GM18868 (cell line): ENCODE results near the gene APP.
A peak's percentile ranks its signal among the peaks of the same experiment; 100 is the strongest.

Experiments
- ATAC-seq: cut with Tn5 transposase; IDR thresholded peaks from one replicate; pipeline ENCODE4 v1.9.1; 2021; ENCODE audit warnings: mild to moderate bottlenecking, moderate library complexity; ENCODE audit not compliant: unreplicated experiment

Gene APP

DNA sequence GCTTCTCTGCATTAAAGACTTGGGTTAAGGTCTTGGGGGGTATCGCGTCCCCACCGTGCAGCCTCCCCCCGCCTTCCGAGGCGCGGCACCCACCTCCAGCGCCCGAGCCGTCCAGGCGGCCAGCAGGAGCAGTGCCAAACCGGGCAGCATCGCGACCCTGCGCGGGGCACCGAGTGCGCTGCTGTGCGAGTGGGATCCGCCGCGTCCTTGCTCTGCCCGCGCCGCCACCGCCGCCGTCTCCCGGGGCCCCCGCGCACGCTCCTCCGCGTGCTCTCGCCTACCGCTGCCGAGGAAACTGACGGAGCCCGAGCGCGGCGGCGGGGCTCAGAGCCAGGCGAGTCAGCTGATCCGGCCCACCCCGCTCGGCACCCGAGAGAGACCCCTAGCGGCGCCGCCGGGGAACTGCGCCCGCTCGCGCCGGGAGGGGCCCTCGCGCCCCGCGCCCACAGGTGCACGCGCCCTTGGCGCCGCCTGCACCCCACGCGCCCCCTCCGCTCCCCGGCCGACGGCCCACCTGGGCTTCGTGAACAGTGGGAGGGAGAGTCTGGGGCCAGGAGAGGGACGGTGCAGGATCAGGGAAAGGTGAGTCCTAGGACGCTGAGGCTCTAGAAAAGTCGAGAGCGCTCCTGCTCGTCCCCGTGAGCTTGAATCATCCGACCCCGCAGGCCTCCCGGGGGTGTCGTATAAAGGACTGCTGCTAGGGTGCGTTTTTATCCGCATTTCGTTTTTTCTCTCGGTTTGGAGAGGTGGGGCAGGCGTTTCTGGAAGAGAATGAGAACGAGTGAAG is at the start of gene APP:
TSS of gene APP (minus strand) at position 300 of the 787 bp plus-strand sequence. CDS start at position 150, 150 bp downstream.
- ATAC-seq: peak; percentile 96

- no peak for ATAC-seq
Observed at GRCh38 chr21:26212220-26212619, 41.6 kb upstream of the APP start.

DNA sequence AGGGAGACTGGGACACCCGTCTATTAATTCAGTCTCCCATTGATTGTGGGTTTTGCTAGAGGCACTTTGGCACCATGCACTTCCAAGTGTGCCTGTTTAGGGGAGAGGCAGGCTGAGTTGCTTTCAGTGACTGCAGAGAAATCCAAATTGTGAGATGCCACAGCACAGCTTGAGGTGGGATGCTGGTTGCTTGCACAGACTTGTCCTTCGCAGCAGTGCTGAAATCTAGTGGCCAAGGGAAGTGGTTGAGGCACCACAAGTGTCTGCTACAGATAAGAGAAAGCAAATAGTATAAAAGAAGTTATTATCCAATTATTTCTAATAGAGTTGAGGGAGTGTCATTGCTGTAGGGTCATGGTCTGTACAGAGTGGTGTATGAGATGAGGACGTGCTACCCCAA is 40.0 kb upstream of the APP start:
- ATAC-seq: no peak

DNA sequence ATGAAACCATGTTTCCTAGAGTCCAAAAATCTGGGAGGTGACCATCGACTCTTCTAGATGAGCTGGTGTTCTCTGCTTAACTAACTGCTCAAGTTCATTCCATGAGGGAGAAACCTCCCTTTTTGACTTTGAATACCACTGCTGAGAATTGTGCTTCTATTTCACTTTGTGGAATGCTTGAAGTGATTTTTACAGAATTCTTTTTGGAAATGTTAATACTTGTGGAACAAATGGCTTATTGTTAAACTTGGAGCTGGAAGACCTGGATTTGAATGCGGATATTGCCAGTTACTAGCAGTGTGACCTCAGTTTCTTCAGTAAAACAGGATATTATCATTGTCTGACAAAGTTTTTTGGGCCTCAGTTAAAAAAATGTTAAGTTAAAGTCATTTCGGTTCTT is 36.5 kb upstream of the APP start:
- ATAC-seq: no peak

DNA sequence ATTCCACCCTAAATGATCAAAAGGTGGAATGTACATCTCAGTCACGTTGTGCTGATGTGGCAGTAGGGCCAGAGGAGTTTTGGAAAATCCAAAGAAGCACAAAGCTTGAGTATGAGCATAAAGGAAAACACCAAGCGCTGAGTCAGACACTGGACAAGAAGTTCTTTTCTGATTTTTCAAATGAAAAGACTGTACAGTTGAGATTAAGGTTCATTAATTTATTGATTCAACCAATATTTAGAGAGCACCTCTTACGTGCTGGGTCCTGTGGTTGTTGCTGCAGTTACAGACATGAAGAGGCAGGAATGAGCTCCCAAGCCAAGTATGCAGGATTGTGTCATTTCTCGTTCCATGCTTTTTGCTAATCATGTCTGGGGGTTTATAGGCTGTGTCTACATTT is 28.9 kb upstream of the APP start:
- ATAC-seq: no peak

GRCh38 chr21:26195708-26196107 is 25.1 kb upstream of the APP start:
- no peak for ATAC-seq

DNA sequence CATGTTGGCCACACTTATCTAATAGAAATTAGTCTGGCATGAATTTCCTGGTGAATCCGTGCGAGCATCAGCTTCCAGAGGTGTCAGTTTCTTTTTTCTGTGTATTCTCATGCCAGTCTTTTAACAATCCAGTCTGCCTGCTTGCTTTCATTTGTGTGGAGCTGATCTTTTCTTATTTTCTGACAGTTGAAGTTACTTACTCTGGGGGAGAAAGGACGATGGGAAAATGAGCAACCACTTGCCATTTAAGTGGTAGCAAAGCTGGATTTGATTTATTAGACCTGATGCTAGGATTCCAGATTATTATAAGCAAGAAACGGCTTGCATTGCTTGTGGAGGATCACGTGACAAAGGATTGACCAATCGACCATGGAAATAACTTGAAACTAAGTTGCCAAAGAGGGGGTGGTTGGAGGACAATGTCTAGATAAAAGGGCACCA is 24.3 kb upstream of the APP start:
- no peak for ATAC-seq

DNA sequence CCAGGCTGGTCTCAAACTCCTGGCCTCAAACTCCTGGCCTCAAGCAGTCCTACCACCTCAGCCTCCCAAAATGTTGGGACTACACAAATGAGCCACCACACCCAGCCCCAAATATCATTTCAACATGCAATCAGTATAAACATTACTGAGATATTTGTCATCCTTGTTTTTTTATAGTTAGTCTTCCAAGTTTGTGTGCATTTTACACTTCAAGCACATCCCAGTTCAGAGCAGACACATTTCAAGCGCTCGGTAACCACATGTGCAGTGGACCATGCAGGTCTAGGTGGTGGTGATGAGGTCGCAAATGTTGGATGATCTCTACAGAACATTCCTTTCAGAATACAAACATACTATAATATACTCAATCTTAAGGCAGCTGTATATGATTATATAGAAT is 23.8 kb upstream of the APP start:
- ATAC-seq: no peak

DNA sequence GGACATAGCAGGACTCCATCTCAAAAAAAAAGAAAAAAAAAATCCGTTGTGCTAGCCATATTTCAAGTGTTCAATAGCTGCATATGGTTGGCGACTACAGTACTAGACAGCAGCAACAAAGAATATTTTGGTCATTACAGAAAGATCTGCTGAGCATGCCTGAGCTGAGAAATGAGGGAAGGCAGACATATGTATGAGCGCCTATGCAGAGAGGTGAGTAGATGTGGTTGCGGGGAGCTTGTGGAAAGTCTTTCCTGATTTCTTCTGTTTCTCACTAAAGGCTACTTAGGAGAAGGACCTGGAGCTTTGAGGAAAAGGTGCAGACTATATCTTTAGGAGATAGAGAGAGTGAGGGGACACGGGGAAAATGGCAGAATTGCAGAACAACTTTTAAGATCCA is 21.0 kb upstream of the APP start:
- ATAC-seq: no peak

DNA sequence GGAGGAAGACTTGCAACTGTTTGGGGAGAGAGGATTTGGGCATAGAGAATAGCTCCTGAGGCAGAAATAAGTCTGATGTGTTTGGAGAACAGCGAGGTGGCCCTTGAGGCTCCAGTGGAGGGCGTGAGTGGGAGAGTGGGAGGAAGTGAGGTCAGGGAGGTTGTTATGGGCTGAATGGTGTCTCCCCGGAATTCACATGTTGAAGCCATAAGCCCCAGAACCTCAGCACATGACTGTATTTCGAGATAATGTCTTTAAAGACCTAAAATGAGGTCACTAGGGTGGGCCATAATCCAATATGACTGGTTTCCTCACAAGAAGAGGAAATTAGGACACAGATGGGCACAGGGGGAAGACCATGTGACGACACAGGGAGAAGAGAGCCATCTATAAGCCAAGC is 17.9 kb upstream of the APP start:
- ATAC-seq: no peak

DNA sequence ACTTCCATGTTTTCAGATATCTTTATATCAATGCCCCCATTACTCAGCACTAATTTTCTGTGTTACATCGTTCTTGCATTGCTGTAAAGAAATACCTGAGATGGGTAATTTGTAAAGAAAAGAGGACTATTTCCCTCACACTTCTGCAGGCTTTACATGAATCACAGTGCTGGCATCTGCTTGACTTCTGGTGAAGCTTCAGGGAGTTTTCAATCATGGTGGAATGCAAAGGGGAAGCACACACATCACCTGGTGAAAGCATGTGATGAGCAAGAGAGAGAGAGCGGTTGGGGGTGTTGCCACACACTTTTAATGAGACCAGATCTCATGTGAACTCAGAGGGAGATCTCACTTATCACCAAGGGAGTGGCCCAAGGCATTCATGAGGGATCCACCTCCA is 14.9 kb upstream of the APP start:
- ATAC-seq: no peak

GRCh38 chr21:26185021-26185420 is 14.5 kb upstream of the APP start:
- no peak for ATAC-seq

DNA sequence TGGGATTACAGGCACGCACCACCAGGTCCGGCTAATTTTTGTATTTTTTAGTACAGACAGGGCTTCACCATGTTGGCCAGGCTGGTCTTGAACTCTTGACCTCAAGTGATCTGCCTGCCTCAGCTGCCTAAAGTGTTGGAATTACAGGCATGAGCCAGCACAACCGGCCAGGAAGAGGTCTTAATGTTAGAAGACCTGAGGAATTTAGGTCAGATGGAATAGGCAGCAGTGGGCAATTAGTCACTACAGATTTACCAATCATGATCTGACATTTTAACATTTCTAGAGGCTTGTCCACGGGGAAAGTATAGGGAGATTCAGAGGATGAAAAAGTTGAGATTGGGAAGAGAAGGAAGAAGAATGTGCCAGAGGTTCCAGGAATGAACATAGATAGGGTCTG is 8.9 kb upstream of the APP start:
- no peak for ATAC-seq

- no peak for ATAC-seq
Observed at GRCh38 chr21:26177746-26178426, 7.3 kb upstream of the APP start.

- ATAC-seq: no peak
Observed at GRCh38 chr21:26177187-26177586, 6.6 kb upstream of the APP start.

GRCh38 chr21:26171258-26172100 is 909 bp upstream of the APP start:
- ATAC-seq: no peak

DNA sequence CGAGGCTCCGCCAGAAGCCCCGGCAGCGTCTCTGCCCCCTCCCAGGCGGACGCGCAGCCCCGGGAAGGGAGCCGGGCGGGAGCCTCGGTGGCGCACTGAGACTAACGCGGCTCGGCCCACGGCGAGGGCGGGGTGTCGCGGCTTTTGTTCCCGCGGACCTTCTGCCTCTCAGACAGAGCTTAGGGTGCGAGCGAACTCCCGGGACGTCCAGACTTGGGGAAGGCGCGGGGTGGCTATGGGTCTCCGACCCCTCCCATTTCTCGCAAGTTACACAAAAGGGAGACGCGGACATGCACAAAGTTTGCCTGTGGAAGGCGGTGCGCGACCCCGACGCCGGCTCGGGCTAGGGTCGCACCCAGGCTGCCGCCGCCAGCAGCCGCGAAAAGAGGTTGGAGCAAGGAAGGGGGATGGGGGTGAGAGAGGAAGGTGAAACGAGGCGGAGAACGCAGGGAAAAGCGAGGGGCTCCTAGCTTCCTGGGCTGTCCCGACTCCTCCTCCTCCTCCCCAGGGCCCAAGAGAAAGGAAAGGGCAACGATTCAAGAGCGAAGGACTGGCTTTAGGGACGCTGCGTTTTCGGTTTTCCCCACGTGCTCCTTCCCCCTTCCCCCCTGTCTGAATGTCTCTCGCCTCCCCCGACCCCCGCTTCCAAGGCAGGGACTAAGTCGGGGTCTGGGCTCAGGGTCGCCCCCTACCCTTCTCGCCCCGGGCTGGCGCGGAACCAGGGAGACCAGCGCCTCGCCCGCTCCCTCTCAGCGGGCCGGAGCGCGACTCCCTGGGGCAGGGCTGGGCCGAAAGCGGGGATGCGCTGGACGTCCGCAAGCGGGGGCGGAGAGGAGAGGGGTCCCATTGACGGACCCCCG is 729 bp downstream of the APP start:
- ATAC-seq: peak; percentile 1

DNA sequence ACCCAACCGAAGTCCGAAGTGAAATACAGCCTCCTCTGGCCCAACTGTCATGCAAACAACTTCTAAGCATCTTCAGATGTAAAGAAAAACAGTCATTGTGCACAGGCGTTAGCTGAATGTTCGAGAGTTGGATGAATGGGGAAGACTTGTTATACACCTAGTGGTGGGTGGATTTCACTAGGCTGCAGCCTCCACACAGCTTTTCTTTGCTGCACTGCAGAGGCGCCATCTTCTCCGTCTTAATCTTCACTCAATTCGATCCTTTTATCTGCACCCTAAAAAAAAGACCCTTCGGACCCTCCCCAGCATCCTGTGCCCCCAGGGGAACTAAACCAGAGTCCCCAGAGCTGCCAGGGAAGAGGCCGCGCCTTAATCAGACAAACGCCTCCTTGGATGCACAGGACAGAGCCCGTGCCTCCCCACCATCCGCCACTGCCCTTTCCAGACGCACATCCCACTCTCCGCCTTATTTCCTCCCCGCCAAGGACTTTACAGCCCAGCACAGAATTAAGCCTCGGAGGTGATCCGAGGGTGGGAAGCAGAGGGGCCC is 1.4 kb downstream of the APP start:
- no peak for ATAC-seq

DNA sequence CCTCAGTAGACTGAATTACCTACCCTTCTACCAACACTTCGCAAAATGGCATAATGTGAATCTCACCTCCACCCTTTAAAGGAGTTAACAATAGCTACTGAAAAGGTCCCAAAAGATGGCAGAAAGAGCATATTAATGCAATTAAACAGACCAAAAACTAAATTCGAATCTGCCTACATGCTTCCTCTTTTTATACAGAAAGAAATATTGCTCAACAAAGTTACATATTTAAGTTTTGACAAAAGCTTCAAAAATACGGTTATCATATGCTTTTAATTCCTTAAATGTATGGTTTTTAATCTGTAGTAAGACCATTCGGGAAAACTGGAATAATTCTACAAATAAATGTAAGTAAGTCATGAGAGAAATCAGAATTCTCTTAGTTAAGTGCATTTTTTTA is 2.2 kb downstream of the APP start:
- ATAC-seq: no peak

DNA sequence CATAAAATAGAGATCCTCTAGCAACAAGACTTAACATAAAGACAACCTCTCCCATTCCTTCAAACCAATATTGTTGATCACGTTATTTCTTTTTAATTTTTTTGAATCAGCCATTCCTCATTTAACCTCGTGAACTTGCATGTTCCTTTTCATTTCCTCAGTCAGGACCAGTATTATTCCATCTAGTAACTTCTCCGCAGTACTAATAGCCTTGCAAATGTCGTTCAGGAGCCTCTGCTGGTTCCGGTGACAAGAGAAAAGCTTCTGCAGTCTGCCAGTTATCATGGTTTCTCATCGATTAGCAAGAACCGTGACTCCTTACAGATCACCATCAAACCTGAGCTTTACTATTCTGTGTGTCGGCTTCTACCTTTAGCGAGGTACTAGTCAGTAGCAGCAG is 3.0 kb downstream of the APP start:
- ATAC-seq: no peak
